ENCODE results near the gene PPP1R3G.

GRCh38 chr6:5121479-5121878, 36.3 kb downstream of the PPP1R3G start:
- TF ChIP-seq, protein P1, sequence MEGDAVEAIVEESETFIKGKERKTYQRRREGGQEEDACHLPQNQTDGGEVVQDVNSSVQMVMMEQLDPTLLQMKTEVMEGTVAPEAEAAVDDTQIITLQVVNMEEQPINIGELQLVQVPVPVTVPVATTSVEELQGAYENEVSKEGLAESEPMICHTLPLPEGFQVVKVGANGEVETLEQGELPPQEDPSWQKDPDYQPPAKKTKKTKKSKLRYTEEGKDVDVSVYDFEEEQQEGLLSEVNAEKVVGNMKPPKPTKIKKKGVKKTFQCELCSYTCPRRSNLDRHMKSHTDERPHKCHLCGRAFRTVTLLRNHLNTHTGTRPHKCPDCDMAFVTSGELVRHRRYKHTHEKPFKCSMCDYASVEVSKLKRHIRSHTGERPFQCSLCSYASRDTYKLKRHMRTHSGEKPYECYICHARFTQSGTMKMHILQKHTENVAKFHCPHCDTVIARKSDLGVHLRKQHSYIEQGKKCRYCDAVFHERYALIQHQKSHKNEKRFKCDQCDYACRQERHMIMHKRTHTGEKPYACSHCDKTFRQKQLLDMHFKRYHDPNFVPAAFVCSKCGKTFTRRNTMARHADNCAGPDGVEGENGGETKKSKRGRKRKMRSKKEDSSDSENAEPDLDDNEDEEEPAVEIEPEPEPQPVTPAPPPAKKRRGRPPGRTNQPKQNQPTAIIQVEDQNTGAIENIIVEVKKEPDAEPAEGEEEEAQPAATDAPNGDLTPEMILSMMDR (IDR thresholded peaks at IDR 0.05) = no peak
- TF ChIP-seq EZH2 (IDR thresholded peaks at IDR 0.05; ENCODE audit: borderline replicate concordance, insufficient read depth, low read depth, low read length, poor library complexity, severe bottlenecking) = no peak
